HG02973 (cell line): Measurements from ENCODE around the gene CCDC24.

Experiments used
- ATAC-seq: cut with Tn5 transposase; IDR thresholded peaks from one replicate; pipeline ENCODE4 v1.9.1; 2021; ENCODE audit warnings: moderate library complexity; ENCODE audit not compliant: unreplicated experiment

CCDC24 gene

DNA sequence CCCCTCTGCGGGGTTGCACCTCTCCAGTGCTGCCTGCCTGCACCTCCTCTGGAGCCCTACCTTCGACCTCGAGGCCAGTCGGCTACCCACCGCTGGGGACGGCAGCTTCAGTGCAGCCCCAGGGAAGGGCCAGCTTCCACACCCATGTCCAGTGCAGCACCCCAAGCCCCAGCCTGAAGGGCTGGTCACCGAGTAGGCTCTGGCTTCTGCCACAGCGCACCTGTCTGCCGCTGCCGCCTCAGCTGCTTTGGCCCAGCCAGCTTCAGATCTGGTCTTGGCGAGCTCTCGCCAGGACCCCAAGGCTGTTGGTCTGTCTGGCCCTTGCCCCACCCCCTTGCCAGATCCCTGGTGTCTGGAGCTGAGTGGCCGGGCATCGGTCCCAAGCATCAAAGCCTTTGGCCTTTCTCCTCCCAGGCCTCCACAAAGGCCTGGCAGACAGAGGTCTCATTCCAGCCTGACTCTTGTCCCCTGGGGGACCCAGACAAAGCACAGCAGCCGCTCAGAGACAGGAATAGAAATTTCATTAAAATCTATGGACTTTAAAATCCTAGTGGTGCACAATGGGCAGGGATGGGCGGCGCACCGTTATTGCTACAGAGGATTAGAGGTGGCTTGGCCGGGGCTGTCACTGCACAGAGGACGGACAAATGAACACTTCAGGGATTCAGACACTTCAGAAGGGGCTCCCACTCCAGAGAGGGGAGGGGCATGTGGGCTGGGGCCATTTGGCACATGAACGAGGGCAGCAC, 4.8 kb downstream of the CCDC24 start:
- no peak for ATAC-seq

DNA sequence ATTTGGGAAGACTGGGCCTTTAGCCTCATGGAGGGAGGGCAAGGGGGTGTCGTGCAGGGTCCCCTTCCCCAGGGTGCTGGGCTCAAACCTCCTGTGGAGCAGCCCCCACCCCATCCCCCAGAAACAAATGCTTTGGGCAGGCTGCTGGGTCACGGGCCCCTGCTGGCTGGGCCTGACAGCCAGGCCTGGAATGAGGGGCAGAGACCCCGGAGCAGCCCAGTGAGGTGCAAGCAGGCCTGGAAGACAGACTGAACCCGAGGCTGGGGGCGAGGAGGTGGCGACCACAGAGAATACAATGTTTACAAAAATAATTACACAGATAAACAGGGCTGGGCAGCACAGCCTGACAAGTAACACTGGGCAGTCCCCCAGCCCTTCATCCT, 5.3 kb downstream of the CCDC24 start:
- no peak for ATAC-seq

DNA sequence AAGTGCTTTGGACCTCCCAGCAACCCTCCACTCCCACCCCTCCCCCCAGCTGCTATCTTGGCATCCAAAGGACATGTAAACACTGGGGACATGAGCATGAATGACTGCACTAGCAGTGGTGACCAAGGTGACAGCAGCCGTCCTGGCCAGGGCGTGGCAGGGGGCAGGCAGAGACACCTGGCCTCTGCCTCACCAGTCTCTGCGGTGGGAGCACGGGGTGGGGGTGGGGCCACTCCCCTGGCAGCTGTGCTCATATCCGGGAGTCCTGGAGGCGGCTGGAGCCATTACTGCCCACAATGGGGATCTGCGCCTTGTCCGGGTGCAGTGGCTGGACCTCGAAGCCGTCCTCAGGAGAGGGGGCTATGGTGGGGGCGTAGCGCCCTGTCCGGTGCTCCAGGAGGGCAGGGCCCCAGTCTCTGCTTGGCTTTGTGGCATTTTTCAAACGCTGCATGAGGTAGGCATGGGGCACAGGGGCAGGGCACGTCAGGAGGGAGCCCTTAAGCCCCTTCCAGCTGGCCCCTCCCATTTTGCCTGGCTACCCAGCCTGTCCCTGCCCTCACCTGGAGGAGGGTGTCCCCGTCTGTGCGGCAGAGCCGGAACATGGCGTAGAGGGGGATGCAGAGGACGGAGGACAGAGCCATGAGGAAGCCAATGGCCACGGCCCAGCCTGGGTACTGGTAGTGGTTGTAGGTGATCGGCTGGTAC, 6.0 kb downstream of the CCDC24 start:
- no peak for ATAC-seq

DNA sequence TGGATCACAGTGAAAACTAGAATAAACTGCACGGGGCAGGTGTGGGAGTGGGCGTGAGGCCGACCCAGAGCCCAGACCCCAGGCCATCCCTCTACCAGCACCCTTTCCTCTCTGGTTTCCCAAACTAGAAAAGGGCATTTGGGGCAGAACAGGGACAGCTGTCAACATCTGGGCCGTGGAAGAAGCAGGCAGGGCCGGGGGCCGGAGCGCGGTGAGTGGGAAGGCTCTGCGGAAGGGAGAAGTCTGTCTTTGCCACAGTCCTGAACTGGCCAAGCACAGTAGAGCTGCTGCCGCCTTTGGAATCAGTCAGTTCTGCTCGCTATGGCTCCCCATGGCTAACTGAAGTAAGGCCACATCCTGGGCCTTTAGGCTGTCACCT, 6.6 kb downstream of the CCDC24 start:
- ATAC-seq: no peak

- no peak for ATAC-seq
These were observed 8.1 kb downstream of the CCDC24 start for GRCh38 chr1:43999455-43999854.

DNA sequence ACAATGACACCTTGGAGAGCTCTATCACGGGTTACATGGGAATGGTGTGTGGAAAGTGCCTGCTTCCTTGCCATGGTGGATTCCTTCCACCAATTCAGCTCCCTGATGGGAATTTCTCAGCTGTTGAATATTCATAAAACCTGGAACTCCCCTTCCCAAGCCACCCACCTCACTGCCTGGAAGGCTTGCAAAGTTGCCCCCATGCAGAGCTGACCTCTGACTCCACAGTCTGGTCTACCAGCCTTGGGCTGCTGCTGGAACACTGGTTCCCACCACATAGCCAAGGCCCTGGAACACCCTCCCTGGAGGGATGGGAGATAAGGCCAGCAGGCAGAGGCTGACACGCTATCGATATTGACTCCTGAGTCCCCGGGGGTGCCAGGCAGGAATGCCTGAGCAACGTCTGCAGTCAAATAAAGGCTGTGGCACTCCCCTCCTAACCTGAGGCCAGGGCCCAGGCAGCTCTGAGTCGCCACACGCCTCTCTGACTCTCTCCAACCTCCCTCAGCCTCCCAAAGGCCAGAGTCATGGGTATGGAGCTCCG, 8.8 kb downstream of the CCDC24 start:
- no peak for ATAC-seq

GRCh38 chr1:44002165-44002564, 10.8 kb downstream of the CCDC24 start:
- ATAC-seq: no peak

GRCh38 chr1:44002606-44003157, 11.3 kb downstream of the CCDC24 start:
- ATAC-seq: no peak

- ATAC-seq: no peak
These were observed 16.9 kb downstream of the CCDC24 start for GRCh38 chr1:44008259-44008658.

DNA sequence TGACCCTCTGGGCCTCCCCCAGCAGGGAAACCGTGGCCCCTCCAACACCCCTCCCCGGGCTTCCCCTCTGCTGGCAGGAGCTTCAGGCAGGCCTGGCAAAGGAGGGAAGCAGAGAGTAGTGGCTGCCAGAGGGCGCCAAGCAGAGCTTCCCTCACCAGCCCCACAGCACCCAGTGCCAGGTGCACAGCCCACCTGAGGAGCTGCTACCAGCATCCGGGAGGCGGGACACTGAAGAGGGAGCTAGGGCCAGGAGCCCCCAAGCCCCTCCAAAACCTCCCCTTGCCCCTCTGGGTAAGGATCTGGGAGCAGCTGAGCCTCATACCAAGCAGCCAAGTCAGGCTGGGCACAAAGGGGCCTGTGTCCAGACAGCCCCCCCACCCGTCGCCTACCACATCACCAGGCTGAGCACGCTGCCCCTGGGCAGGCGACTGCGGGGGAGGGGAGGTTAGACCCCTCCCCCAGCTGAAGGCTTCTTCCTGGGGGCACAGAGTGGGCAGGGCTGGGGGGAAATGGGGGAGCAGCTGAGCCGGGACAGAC, 19.6 kb downstream of the CCDC24 start:
- ATAC-seq: no peak

- no peak for ATAC-seq
These were observed 21.0 kb downstream of the CCDC24 start for GRCh38 chr1:44012404-44012803.

- no peak for ATAC-seq
These were observed 21.7 kb downstream of the CCDC24 start for GRCh38 chr1:44012941-44013609.

DNA sequence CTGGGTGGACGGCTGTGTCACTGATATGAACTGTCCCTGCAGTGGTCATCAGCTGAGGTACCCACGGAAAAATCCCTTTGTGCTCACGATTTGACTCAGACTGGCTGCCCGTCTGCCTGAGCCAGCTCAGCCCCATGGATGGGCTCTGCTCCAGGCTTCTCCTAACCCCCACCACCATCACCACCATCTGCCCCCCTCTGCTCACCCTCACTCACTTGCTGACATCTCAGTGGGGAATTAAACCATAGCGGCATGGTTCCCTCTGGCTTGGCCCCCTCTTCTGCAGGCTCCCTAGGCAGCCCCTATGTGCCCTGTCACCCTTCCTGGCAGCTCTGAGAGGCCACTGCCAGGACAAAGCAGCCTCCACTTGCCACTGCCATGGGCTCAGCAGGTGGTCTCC, 22.6 kb downstream of the CCDC24 start:
- ATAC-seq: no peak

DNA sequence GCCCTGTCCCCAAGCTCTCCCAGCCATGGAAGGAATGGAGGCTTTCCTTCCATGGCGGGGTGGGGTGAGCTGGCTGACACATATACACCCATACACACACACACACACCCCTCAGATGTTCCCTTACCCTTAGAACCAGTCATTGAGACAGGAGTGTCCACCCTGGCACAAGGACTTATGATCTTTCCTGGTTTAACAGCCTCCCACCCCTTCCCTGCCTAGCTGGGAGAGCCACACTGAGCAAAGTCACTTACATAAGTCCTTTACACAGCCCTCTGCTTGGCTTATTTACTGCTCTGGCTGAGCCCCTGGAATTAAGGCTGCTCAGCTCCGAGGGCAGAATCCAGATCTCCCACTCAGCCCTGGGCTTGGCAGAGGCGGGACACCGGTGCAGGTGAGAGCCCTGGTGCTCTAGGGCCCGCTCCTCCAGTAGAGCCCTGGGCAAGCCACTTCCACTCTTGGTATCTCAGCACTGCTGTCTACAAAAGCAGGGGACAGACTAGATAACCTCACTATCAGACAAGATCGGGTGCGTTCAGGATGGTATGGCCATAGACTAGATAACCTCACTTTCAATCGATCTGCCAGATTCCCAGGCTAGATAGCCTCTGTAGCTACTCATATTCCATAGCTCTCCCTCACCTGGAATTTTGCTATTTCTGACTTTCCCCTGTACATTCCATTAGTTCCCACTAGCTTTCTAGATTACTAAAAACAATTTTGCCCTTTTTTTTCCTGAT, 23.1 kb downstream of the CCDC24 start:
- ATAC-seq: no peak

- no peak for ATAC-seq
These were observed 23.8 kb downstream of the CCDC24 start for GRCh38 chr1:44015206-44015605.

DNA sequence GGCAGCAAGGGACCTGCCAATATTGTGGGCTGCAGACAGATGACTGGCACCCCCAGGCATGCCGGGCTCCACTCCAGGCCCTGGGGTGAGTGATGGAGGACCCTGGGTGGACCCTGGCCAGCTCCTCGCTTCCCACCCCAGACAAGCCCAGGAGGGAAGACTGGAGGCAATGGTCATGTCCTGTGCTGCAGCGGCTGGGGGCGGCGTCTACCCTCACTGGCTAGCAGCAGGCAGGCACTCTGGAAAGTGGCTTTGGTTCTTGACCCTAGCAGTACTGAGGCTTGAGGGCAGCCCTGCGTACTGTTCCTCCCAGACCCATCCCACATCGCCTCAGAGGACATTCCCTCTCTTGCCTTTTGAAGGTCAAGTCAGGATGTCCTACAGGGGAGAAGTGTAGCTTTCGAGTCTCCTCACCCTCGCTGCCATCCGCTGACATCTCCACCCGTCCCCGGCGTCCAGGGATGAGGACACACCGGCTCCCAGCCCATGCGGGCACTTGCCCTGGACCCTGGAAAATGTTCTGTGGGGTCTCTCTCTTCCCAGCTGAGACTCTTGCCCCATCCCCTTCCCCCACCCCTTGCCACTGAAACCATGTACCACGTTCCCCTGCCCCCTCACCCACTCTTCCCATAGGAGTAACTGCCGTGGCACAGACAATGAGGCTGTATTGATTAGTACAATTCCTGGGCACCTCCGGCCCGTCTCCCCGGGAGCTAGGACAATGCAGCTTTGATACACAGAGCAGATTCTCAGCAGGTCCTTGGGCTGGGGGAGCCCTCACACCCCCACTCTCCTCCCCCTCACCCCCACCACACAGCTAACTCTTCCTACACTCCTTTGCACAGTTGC, 24.9 kb downstream of the CCDC24 start:
- no peak for ATAC-seq

GRCh38 chr1:44016890-44017400, 25.5 kb downstream of the CCDC24 start:
- ATAC-seq: no peak

DNA sequence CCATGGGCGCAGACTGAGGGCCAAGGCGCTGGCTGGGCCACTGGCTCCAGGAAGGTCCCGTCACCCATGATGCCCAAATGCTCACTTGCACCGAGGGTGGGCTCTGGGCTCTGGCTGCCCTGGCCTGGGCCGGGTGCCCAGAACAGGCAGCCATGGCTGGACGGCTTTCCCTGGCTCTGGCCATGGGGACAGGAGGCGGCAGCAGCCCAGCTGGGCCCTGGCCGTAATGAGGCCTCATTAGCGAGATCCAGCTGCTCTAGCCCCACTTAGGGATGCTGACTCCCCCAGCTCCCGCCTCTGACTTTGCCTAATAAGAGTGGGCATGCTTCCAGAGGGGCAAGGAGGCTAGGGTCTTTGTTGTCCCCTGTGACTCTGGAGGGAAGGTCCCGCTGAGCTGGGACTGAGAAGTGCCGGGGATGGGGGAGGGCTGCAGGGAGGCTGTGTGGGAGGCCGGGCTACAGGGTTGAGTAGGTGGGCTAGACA, 28.1 kb downstream of the CCDC24 start:
- no peak for ATAC-seq

DNA sequence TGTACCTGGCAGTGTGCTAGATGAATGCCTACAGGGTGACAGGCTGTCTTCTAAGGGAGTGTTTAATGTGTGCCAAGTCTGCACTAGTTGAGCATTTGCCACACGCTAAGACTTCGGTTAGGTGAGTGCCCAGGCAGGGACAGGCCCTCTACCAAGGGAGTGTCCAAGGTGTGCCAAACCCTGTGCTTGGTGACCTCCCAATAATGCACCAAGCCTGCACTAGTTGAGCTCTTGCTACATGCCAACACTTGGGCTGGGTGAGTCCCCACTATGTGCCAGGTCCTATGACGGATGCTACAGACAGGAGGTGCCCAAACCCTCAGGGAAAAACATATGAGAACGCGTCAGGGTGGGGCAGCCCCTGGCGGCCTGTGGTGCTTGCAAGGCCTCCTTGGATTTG, 29.1 kb downstream of the CCDC24 start:
- ATAC-seq: no peak
